AG04449 (cell line): Measurements from ENCODE around the gene MAP3K20.

Experiments
- CTCF ChIA-PET: fragments of 350-600 bp; formaldehyde crosslinking; extraction: SDS; loops from one replicate; lab custom pipeline; 2021; ENCODE audit warnings: antibody characterized with exemption; lab: Yijun Ruan, JAX
- POLR2A ChIA-PET: fragments of 400-600, 350-600 bp; formaldehyde crosslinking; extraction: SDS; loops from one replicate; lab custom pipeline; 2020; ENCODE audit warnings: antibody characterized with exemption, inconsistent platforms; lab: Yijun Ruan, JAX
- DNase-seq: peaks from one replicate; pipeline ENCODE4 v3.0.0-alpha.2; 2010; ENCODE audit warnings: low read depth, low spot score
- H3K4me3 ChIP-seq: 2 replicates; pipeline ENCODE4 v1.5.1; 2011; ENCODE audit warnings: low read depth, mild to moderate bottlenecking, control low read depth, low read length
- CTCF ChIP-seq: IDR thresholded peaks from one replicate; pipeline ENCODE4 v1.5.1; 2011; ENCODE audit warnings: mild to moderate bottlenecking, moderate library complexity, low read length, control low read depth, inconsistent platforms; ENCODE audit not compliant: insufficient read depth; ENCODE audit errors: missing control alignments

MAP3K20 gene

GRCh38 chr2:173048897-173049661 lies 26.6 kb upstream of the MAP3K20 start:
- ChIA-PET POLR2A (interaction anchor here (0.9 to 1.0 kb wide), 4 partner anchors 20 to 103 kb away, joined by 3 to 4 read pairs (median 3); no protein-coding TSS in a partner anchor), CTCF (interaction anchor here (1.0 to 7.4 kb wide), 4 partner anchors 21 to 161 kb away, joined by 3 to 74 read pairs (median 8); no protein-coding TSS in a partner anchor)
- no peak for TF ChIP-seq CTCF
- DNase-seq: peak; percentile 90
- H3K4me3 ChIP-seq: no peak overlapping the region; the same call in 1 of the 2 replicates

- H3K4me3 ChIP-seq: no peak overlapping the region
- CTCF ChIA-PET: interaction anchor here (1.0 to 7.4 kb wide), 4 partner anchors 21 to 160 kb away, joined by 3 to 74 read pairs (median 8); no protein-coding TSS in a partner anchor
- no peak for TF ChIP-seq CTCF
- no peak for DNase-seq
- POLR2A ChIA-PET: interaction anchor here (0.9 to 1.0 kb wide), 4 partner anchors 21 to 102 kb away, joined by 3 to 4 read pairs (median 3); no protein-coding TSS in a partner anchor
These were observed 25.8 kb upstream of the MAP3K20 start for GRCh38 chr2:173049831-173050230.

- H3K4me3 ChIP-seq: no peak overlapping the region
- CTCF ChIA-PET: no interaction called here
- POLR2A ChIA-PET: no interaction called here
- no peak for TF ChIP-seq CTCF
- no peak for DNase-seq
These were observed 25.0 kb upstream of the MAP3K20 start for GRCh38 chr2:173050684-173051083.

- TF ChIP-seq CTCF: no peak
- H3K4me3 ChIP-seq: no peak overlapping the region
- no peak for DNase-seq
- ChIA-PET POLR2A (no interaction called here), CTCF (interaction anchor here (0.9 kb wide), 1 partner anchor 165 kb away, joined by 3 read pairs; no protein-coding TSS in a partner anchor)
These were observed 24.0 kb upstream of the MAP3K20 start for GRCh38 chr2:173051463-173052215.

GRCh38 chr2:173053043-173053699 lies 22.5 kb upstream of the MAP3K20 start:
- no peak for TF ChIP-seq CTCF
- POLR2A ChIA-PET: no interaction called here
- no peak overlapping the region for H3K4me3 ChIP-seq
- CTCF ChIA-PET: interaction anchor here (3.3 to 5.8 kb wide), 2 partner anchors 20 to 158 kb away, joined by 14 to 24 read pairs; no protein-coding TSS in a partner anchor
- no peak for DNase-seq
